ENCODE data around the gene ZNF783.
"Not testable (repeated sequence)": the region's sequence is repeated elsewhere in the genome, so short reads cannot be mapped to it uniquely, and the experiment has no call there.

Gene ZNF783

GRCh38 chr7:149330914-149331567 lies 69.0 kb downstream of the ZNF783 start:
- no peak for DNase-seq (ENCODE audit: low spot score)

- DNase-seq (ENCODE audit: low spot score) = not testable (repeated sequence)
These were observed 70.8 kb downstream of the ZNF783 start for GRCh38 chr7:149332602-149333320.

GRCh38 chr7:149333321-149333717 lies 71.3 kb downstream of the ZNF783 start:
- no peak for DNase-seq (ENCODE audit: low spot score)

- DNase-seq (ENCODE audit: low spot score) = no peak
These were observed 72.2 kb downstream of the ZNF783 start for GRCh38 chr7:149334219-149334618.

Data from hematopoietic multipotent progenitor cell treated with erythropoietin and hydrocortisone succinate and interleukin-3 and kit ligand, for 15 days (in vitro differentiated cells).